Activated T-cell treated with anti-CD3 and anti-CD28 coated beads, Interleukin-2, amount 50 U/mL, for 48 hours (primary cell): ENCODE measurements around the gene G3BP1.
"Not testable (repeated sequence)": the region's sequence is repeated elsewhere in the genome, so short reads cannot be mapped to it uniquely, and the experiment has no call there.

Source experiments
- DNase-seq, 2 experiments: peaks; one replicate each; pipeline ENCODE4 v3.0.0-alpha.2; 2020

G3BP1 gene

GRCh38 chr5:151800532-151800931 is 28.8 kb downstream of the G3BP1 start:
- no peak for DNase-seq

- no peak for DNase-seq
Observed at GRCh38 chr5:151805414-151806223, 33.9 kb downstream of the G3BP1 start.

- no peak for DNase-seq
Observed at GRCh38 chr5:151808451-151809169, 36.9 kb downstream of the G3BP1 start.

- no peak for DNase-seq
Observed at GRCh38 chr5:151810449-151810848, 38.7 kb downstream of the G3BP1 start.

GRCh38 chr5:151810897-151811296 is 39.1 kb downstream of the G3BP1 start:
- DNase-seq: no peak

GRCh38 chr5:151811593-151812321 is 40.0 kb downstream of the G3BP1 start:
- DNase-seq: no peak

GRCh38 chr5:151812757-151813309 is 41.1 kb downstream of the G3BP1 start:
- DNase-seq: no peak

GRCh38 chr5:151815051-151815450 is 43.3 kb downstream of the G3BP1 start:
- DNase-seq: no peak

GRCh38 chr5:151819830-151820229 is 48.1 kb downstream of the G3BP1 start:
- no peak for DNase-seq

- DNase-seq: no peak
Observed at GRCh38 chr5:151820271-151820670, 48.5 kb downstream of the G3BP1 start.

GRCh38 chr5:151820903-151821302 is 49.1 kb downstream of the G3BP1 start:
- DNase-seq: no peak

- no peak for DNase-seq
Observed at GRCh38 chr5:151822141-151822540, 50.4 kb downstream of the G3BP1 start.

- no peak for DNase-seq
Observed at GRCh38 chr5:151825445-151825844, 53.7 kb downstream of the G3BP1 start.

GRCh38 chr5:151829370-151829769 is 57.6 kb downstream of the G3BP1 start:
- no peak for DNase-seq

GRCh38 chr5:151832843-151833242 is 61.1 kb downstream of the G3BP1 start:
- not testable (repeated sequence) for DNase-seq

GRCh38 chr5:151846765-151847164 is 75.0 kb downstream of the G3BP1 start:
- no peak for DNase-seq

- DNase-seq: no peak
Observed at GRCh38 chr5:151847871-151848270, 76.1 kb downstream of the G3BP1 start.

- no peak for DNase-seq
Observed at GRCh38 chr5:151855701-151856100, 83.9 kb downstream of the G3BP1 start.

- no peak for DNase-seq
Observed at GRCh38 chr5:151856861-151857260, 85.1 kb downstream of the G3BP1 start.

GRCh38 chr5:151860867-151861266 is 89.1 kb downstream of the G3BP1 start:
- DNase-seq: not testable (repeated sequence)
